ENCODE measurements around the gene CATSPER1. TPM values are rescaled to one million over a fixed set of nuclear protein-coding genes. Genes with fewer than 3 reads are reported as not detected.

CATSPER1 gene
- total and polyA plus RNA-seq, 11 donors: 0.12 to 0.91 (median 0.35) TPM; not detected in 8

DNA sequence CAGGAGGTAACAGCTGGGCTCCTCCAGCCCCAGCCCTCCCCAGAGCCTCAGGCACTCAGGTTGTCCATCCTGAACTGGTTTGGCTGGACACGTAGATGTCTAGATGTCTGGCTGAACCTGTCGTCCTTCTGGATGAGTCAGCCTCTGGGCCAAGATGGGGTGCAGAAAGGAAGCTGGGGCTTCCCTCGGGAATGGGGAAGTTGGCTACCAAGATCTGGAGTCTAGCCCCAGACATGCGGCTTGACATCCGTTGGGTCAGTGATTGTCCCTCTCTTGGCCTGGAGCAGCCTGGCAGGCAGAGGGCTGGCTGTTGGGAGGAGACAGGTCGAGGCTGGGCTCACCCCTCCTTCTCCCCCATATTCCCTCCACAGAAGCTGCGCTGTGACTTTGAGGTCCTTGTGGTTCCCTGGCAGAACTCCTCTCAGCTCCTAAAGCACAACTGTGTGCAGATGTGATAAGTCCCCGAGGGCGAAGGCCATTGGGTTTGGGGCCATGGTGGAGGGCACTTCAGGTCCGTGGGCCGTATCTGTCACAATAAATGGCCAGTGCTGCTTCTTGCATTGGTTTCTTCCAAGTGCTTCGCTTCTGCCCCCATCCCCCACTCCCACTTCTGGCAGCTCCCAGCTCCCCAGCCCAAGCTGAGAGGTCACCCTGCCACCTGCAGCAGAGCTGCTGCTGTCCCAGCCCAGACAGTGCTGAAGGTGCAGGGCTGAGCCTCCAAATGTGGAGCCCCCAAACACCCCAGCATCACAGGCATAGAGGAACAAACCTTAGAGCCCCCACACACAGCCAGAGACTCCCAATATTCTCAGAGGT lies 13.1 kb downstream of the CATSPER1 start:
- no peak overlapping the region for H3K27ac ChIP-seq
- H3K36me3 ChIP-seq: no peaks in the 10 kb centered on the region
- no peaks in the 10 kb centered on the region for H3K9me3 ChIP-seq
- TF ChIP-seq, protein P1, sequence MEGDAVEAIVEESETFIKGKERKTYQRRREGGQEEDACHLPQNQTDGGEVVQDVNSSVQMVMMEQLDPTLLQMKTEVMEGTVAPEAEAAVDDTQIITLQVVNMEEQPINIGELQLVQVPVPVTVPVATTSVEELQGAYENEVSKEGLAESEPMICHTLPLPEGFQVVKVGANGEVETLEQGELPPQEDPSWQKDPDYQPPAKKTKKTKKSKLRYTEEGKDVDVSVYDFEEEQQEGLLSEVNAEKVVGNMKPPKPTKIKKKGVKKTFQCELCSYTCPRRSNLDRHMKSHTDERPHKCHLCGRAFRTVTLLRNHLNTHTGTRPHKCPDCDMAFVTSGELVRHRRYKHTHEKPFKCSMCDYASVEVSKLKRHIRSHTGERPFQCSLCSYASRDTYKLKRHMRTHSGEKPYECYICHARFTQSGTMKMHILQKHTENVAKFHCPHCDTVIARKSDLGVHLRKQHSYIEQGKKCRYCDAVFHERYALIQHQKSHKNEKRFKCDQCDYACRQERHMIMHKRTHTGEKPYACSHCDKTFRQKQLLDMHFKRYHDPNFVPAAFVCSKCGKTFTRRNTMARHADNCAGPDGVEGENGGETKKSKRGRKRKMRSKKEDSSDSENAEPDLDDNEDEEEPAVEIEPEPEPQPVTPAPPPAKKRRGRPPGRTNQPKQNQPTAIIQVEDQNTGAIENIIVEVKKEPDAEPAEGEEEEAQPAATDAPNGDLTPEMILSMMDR (IDR thresholded peaks at IDR 0.05): no peak
- no peak for TF ChIP-seq POLR2A (IDR thresholded peaks at IDR 0.05)
- ATAC-seq (no peak), DNase-seq (peak in 1 of 5 donors; percentile 59)
- H3K4me3 ChIP-seq: no peak overlapping the region
- H3K4me1 ChIP-seq: peaks cover 0 to 25% (median 7%) of the 10 kb centered on the region in 12 donors
- intact Hi-C loops (cut with DNase I): no loop called here
- 55 to 62% (median 60%) methylated on average over 9 to 12 of the region's 12 CpGs for WGBS, 4 donors
- peaks cover 9 to 29% (median 16%) of the 10 kb centered on the region in 9 donors for H3K27me3 ChIP-seq

DNA sequence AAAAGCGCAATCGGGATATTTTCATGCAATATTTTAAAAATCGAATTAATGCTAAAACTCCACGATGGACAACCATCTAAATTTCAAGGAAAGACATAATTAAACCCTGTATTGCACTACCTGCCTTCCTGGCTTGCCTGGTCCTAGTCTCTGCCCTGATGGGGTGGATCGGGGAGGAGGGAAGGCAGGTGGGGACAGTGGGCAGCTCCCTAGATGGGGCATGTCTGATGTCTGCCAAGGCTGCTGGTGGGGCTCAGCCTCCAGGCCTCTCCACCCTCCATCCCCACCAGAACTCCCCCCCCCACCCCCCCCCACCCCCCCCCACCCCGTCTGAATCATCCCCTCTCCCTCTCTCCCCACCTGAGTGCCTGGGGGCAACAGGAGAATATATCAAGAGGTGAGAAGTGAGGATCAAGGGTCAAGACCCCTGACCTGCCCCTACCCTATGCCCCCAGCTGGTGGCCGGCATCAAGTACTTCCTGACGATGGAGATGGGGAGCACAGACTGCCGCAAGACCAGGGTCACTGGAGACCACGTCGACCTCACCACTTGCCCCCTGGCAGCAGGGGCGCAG lies 13.8 kb downstream of the CATSPER1 start:
- Histone ChIP-seq H3K36me3 (no peaks in the 10 kb centered on the region), H3K27ac (no peak overlapping the region), H3K9me3 (no peaks in the 10 kb centered on the region), H3K4me3 (peak overlapping the region in 2 of 12 donors; percentile 15 to 21), H3K27me3 (peaks cover 9 to 29% (median 16%) of the 10 kb centered on the region in 9 donors), H3K4me1 (peaks cover 0 to 25% (median 7%) of the 10 kb centered on the region in 12 donors)
- ATAC-seq (no peak), DNase-seq (peak in 1 of 5 donors; percentile 6)
- no peak for TF ChIP-seq POLR2A (IDR thresholded peaks at IDR 0.05)
- TF ChIP-seq, protein P1 (IDR thresholded peaks at IDR 0.05): no peak
- WGBS, 4 donors: 52 to 68% (median 59%) methylated on average over 11 to 12 of the region's 12 CpGs
- intact Hi-C loops (cut with DNase I): no loop called here

DNA sequence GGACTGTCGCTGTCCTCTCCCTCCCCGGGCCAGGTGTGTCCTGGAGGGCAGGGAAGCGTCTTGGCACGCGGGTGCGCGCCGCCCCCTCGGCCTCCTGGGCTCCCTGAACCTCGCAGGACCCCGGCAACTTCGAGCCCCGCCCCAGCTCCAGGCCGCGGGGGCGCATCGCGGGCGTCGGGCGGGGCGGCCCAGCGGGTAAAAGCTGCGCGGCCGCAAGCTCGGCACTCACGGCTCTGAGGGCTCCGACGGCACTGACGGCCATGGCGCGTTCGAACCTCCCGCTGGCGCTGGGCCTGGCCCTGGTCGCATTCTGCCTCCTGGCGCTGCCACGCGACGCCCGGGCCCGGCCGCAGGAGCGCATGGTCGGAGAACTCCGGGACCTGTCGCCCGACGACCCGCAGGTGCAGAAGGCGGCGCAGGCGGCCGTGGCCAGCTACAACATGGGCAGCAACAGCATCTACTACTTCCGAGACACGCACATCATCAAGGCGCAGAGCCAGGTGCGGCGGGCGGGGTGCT lies 14.4 kb downstream of the CATSPER1 start, which contains the start of gene CST6:
CST6 (plus strand) TSS at position 224 of the 519 bp plus-strand sequence; CDS start at position 261, 37 bp downstream.
- peaks cover 0 to 30% (median 7%) of the 10 kb centered on the region in 12 donors for H3K4me1 ChIP-seq
- no peak for DNase-seq
- no peak for TF ChIP-seq POLR2A (IDR thresholded peaks at IDR 0.05)
- TF ChIP-seq, protein P1 (IDR thresholded peaks at IDR 0.05): no peak
- H3K4me3 ChIP-seq: peak within 1 kb of the TSS in 7 of 12 donors; percentile 11 to 39 (median 25)
- 7 to 29% (median 11%) methylated on average over 10 to 61 of the region's 61 CpGs for WGBS, 4 donors
- ATAC-seq: no peak
- H3K27me3 ChIP-seq: peaks cover 9 to 29% (median 16%) of the 10 kb centered on the region in 9 donors
- intact Hi-C loops (cut with DNase I): no loop called here
- no peak within 1 kb of the TSS for H3K27ac ChIP-seq
- no peaks in the 10 kb centered on the region for H3K9me3 ChIP-seq
- no peaks in the 10 kb centered on the region for H3K36me3 ChIP-seq
